Measurements from ENCODE around the gene SMOC1.

The SMOC1 gene

DNA sequence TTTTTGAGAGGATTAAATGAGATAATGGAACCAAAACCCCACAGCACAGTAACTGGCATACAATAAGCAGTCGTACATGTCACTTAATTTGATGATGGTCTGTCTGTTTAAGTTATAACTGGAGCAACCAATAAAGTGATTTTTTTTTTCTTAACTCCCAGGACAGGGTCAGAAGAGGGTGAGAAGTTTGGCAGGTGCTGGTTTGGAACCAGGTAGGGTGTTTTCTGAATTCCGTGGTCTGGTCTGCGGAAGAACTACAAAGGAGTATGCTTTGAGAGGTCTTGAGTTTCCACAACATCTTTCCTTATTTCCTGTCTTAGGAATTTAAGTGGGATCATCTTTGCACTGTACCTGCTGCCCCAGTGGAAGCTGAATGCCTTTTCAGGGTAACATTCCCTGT, 197.8 kb downstream of the SMOC1 start:
- no peak for DNase-seq (ENCODE audit: extremely low read depth in 1 of 2, low read depth in 1 of 2)

DNA sequence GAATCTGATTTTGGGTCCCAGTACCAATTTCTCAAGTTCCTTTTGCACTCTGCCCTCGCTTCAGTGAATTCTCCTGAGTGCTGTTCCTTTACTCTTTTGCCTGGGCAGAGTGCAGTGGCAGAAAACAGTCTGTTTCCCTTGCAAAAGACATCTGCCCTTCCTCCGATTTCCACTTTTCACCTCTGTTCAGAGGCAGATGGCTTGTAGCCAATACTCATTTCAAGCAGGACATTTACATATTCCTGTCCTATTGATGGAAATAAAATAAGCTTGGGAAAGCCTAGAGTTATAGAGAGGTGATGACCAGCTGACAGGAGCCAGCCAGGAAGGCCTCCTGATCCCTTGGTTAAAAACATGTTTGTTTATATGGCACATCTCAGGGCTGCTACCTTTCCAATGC, 198.5 kb downstream of the SMOC1 start:
- no peak for DNase-seq (ENCODE audit: extremely low read depth in 1 of 2, low read depth in 1 of 2)

DNA sequence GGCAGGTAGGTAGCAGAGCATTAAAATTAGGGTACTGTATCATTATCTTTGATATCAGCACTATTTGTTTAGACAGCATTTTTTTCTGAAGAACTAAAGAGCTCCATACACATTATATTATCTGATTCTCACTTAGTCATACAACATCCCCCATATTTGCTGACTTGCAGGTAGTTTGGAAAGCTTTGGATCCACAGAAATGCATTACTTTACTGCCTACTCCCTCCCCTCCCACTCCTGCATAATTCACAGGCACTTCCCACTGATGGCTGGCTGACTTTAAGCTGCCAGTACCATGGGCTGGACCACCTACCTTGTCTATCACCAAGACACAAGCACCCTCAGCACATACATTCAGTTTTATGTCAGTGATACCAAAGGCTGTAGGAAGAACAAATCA, 199.1 kb downstream of the SMOC1 start:
- DNase-seq (ENCODE audit: extremely low read depth in 1 of 2, low read depth in 1 of 2): no peak

DNA sequence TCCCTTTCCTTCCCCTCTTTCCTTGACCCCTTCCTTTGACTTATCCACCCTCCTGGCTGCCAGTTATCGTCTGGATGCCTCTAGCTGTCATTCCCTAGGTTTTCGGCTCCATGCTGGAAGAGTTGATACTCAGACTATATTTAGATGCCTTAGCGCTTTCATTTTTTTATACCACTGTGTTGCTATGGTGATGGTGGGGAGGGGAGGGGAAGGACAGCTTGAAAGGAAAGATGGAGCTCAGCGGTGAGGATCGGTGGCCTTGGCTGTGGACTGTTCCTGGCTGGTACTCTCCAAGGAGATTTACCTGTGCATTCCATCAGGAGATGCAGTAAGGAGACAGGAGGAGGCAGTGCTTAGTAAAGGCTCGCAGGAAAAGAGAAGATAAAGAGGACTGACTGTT, 200.9 kb downstream of the SMOC1 start:
- DNase-seq (ENCODE audit: extremely low read depth in 1 of 2, low read depth in 1 of 2): no peak

Data from stimulated activated CD8-positive, alpha-beta memory T cell treated with anti-CD3 and anti-CD28 coated beads, Interleukin-7, amount 100 ng/mL, for 48 hours (primary cell).